Measurements from ENCODE around the gene SERGEF. TPM values are rescaled to one million over a fixed set of nuclear protein-coding genes. Genes with fewer than 3 reads are reported as not detected.

Gene SERGEF
- total RNA-seq, 1 experiment from 2014 or later: 27.5 TPM

- Histone ChIP-seq H3K9me3 (replicated peaks) (no peaks in the 10 kb centered on the region), H3K36me3 (no peaks in the 10 kb centered on the region), H3K4me1 (no peaks in the 10 kb centered on the region), H3K27me3 (no peaks in the 10 kb centered on the region), H3K27ac (no peak overlapping the region), H3K4me3 (no peak overlapping the region)
- no peak for DNase-seq
These were observed 264.8 kb downstream of the SERGEF start for GRCh38 chr11:17748044-17748443.

DNA sequence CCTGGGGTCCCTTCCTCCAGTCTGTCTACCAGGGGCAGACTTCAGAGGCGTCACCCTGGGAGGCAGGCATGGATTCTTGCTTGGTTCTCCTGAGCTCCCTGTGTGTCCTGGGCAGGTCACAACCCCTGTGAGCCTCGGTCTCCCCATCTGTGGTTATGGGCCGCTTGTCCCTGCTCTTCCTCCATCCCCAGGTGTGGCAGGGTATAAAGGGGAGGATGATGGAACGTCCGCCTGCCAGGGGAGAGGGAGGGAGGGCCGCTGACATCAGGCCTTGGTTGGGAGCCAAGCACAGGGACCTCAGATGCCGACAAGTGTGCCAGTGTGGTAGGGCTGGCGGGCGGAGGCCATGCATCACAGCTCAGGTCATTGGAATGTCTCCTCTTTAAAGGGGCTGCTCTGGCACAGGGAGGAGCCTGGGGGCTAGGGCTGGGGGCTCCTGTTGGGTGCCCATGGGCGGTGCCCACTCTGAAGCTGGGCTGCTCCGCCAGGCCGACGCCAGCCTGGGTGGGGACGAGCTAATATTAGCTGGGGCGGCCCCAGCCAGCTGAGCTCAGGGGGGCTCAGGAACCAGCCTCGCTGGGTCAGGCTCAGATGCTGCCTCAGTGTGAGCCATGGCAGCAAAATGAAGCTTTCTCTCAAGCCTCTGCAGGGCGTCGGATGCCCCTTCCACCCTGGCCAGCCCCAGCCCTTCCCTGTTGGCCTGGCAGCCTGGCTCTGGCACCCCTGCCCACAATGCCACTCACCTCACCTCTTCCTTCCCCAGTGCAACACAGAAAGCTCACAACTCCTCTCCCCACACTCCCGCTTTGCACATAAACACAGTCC lies 265.5 kb downstream of the SERGEF start:
- H3K4me1 ChIP-seq: no peaks in the 10 kb centered on the region
- H3K27me3 ChIP-seq: no peaks in the 10 kb centered on the region
- H3K27ac ChIP-seq: no peak overlapping the region
- no peak overlapping the region for H3K4me3 ChIP-seq
- no peaks in the 10 kb centered on the region for H3K9me3 ChIP-seq (replicated peaks)
- H3K36me3 ChIP-seq: no peaks in the 10 kb centered on the region
- no peak for DNase-seq

- no peaks in the 10 kb centered on the region for H3K9me3 ChIP-seq (replicated peaks)
These were observed 266.8 kb downstream of the SERGEF start for GRCh38 chr11:17746096-17746495.

DNA sequence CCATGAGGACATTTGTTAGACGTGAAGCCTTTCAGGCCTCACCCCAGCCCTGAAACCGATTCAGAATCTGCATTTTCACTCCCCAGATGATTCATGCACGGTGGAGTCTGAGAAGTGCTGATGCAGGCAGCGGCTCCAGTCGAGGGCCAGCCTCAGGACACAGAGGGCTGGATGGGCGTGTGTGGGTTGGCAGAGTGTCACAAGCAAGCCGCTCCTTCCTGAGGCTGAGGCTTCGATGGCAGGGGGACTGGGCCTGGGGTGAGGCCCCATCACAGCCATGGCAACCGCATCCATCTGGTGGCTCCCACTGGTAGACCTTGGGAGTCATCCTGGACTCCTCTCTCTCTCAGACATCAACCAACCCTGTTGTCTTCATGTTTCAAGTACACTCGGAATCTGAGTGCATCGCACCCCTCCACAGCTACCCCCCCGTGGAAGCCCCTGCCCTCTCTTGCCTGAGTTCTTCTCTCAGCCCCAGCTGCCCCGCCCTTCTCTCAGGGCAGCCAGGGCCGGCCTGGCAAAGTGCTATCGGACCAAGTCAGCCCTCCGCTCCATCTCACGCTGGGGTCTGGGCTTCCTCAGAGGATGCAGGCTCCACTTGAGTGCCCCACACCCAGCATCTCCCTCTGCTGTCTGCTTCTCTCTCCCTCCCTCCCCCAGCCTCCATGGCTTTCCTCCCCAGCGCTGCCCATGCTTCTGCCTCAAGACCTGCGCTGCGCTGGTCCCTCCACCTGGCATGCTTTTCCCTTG lies 267.6 kb downstream of the SERGEF start:
- Histone ChIP-seq H3K9me3 (replicated peaks) (no peaks in the 10 kb centered on the region), H3K4me1 (no peaks in the 10 kb centered on the region), H3K36me3 (no peaks in the 10 kb centered on the region), H3K27ac (no peak overlapping the region), H3K27me3 (no peaks in the 10 kb centered on the region), H3K4me3 (no peak overlapping the region)
- no peak for DNase-seq

More at GRCh38 chr11:17746096-17746495, 266.8 kb downstream of the SERGEF start:
- Histone ChIP-seq H3K27me3 (no peaks in the 10 kb centered on the region), H3K4me1 (no peaks in the 10 kb centered on the region), H3K36me3 (no peaks in the 10 kb centered on the region), H3K27ac (no peak overlapping the region), H3K4me3 (no peak overlapping the region)
- no peak for DNase-seq

GRCh38 chr11:17744151-17744940 lies 268.5 kb downstream of the SERGEF start:
- no peaks in the 10 kb centered on the region for H3K36me3 ChIP-seq

GRCh38 chr11:17743808-17744119 lies 269.1 kb downstream of the SERGEF start:
- H3K9me3 ChIP-seq (replicated peaks): no peaks in the 10 kb centered on the region
- no peaks in the 10 kb centered on the region for H3K4me1 ChIP-seq
- H3K4me3 ChIP-seq: no peak overlapping the region
- H3K27ac ChIP-seq: no peak overlapping the region
- no peaks in the 10 kb centered on the region for H3K36me3 ChIP-seq
- no peaks in the 10 kb centered on the region for H3K27me3 ChIP-seq
- DNase-seq: no peak

More at GRCh38 chr11:17744151-17744940, 268.5 kb downstream of the SERGEF start:
- Histone ChIP-seq H3K27ac (no peak overlapping the region), H3K9me3 (replicated peaks) (no peaks in the 10 kb centered on the region), H3K27me3 (no peaks in the 10 kb centered on the region), H3K4me3 (no peak overlapping the region), H3K4me1 (no peaks in the 10 kb centered on the region)
- no peak for DNase-seq

DNA sequence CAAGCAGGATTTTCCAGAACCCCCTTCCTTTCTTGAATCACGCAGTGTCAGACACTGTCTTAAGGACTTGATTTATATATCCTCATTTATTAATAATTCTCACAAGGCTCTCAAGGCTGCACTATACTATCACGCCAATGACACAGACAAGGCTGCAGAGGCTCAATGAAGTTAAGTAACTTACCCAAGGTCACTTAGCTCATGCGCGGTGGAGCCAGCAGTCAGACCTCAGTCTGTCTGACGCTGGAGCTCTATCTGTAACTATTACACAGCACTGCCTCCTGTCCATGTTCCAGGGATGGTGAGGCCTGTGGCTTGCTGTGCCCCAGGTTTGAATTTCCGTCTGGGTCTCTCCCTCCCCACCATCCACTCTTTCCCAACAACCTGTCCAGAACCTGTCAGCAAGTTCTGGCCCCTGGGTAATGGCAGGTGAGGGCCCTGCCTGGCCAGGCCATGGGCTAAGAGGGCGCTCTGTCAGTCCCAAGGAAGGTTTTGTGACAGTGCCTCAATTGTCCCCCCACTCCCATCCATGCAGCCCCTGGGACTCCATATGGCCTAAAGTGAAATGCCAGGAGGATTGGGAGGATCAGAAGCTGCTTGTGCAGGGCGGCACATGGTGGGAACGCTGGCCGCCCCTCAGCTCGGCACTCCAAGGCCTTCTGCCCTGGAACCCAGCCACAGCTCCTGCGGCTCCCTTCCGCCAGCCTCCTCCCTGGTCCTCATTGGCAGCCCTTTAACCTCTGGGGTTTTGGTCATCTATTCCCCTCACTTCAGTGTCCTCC lies 269.6 kb downstream of the SERGEF start:
- no peak for DNase-seq
- H3K27ac ChIP-seq: no peak overlapping the region
- no peak overlapping the region for H3K4me3 ChIP-seq
- H3K27me3 ChIP-seq: no peaks in the 10 kb centered on the region
- no peaks in the 10 kb centered on the region for H3K9me3 ChIP-seq (replicated peaks)
- no peaks in the 10 kb centered on the region for H3K4me1 ChIP-seq
- no peaks in the 10 kb centered on the region for H3K36me3 ChIP-seq

GRCh38 chr11:17742019-17742418 lies 270.8 kb downstream of the SERGEF start:
- Histone ChIP-seq H3K9me3 (replicated peaks) (no peaks in the 10 kb centered on the region), H3K27ac (no peak overlapping the region), H3K27me3 (no peaks in the 10 kb centered on the region)

DNA sequence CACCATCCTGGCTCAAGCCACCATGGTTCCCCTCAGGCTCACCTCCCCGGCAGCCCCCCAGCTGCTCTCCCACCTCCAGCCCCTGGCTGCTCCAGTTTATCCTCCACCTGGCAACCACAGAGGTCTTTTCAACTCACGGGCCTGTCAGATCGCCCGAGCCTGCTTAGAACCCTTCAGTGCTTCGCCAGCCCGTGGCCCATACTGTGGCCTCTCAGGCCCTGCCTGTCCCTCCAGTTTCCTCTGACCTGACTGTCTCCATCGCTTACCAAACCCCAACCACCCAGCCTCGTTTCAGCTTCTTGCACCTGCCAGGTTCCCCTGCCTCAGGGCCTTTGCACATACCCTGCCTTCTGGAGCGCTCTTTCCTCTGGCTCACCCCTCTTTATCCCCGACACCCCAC lies 271.4 kb downstream of the SERGEF start:
- Histone ChIP-seq H3K4me1 (no peaks in the 10 kb centered on the region; the same call in 1 of the 2 replicates), H3K36me3 (no peaks in the 10 kb centered on the region), H3K27ac (no peak overlapping the region), H3K4me3 (no peak overlapping the region), H3K9me3 (replicated peaks) (no peaks in the 10 kb centered on the region), H3K27me3 (no peaks in the 10 kb centered on the region)
- no peak for DNase-seq

More at GRCh38 chr11:17742019-17742418, 270.8 kb downstream of the SERGEF start:
- H3K36me3 ChIP-seq: no peaks in the 10 kb centered on the region
- no peaks in the 10 kb centered on the region; the same call in 1 of the 2 replicates for H3K4me1 ChIP-seq
- no peak overlapping the region for H3K4me3 ChIP-seq
- no peak for DNase-seq

DNA sequence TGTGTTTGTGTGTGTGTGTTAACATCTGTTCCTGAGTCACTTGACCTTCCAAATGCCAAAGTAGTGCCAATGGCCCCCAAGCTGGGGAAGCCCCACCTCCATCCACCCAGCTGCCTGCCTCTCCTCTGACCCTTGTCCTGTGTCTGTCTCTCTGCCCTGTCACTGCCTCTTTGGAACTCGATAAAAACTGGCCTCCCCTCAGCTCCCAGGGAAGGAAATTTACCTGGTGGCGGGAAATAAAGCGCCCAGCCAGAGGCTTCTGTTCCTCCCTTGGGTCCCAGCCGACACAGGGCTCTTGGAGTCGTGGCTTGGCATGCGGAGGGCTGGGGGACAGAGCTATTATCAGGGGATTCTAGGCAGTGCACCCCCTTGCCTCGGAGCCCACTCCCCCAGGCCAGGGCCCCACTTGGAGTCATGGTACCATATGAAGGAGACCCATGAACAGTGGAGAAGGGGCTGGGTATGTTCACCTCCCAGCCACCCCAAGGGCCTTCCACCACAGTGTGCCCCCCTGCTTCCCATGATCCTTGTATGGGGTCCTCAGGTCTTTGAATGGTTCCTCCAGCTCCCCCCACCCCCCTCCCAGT lies 272.1 kb downstream of the SERGEF start:
- Histone ChIP-seq H3K36me3 (no peaks in the 10 kb centered on the region), H3K9me3 (replicated peaks) (no peaks in the 10 kb centered on the region), H3K27me3 (no peaks in the 10 kb centered on the region), H3K4me1 (no peaks in the 10 kb centered on the region; the same call in 1 of the 2 replicates), H3K27ac (no peak overlapping the region), H3K4me3 (no peak overlapping the region)
- no peak for DNase-seq

GRCh38 chr11:17739945-17740338 lies 272.9 kb downstream of the SERGEF start:
- no peaks in the 10 kb centered on the region for H3K9me3 ChIP-seq (replicated peaks)

GRCh38 chr11:17738151-17738973 lies 274.5 kb downstream of the SERGEF start:
- Histone ChIP-seq H3K4me1 (peaks cover 4% of the 10 kb centered on the region; the same call in 1 of the 2 replicates), H3K4me3 (no peak overlapping the region), H3K36me3 (no peaks in the 10 kb centered on the region), H3K27ac (no peak overlapping the region), H3K9me3 (replicated peaks) (no peaks in the 10 kb centered on the region), H3K27me3 (no peaks in the 10 kb centered on the region)
- DNase-seq: no peak

More at GRCh38 chr11:17739945-17740338, 272.9 kb downstream of the SERGEF start:
- no peaks in the 10 kb centered on the region; the same call in 1 of the 2 replicates for H3K4me1 ChIP-seq
- no peaks in the 10 kb centered on the region for H3K27me3 ChIP-seq
- DNase-seq: no peak
- H3K36me3 ChIP-seq: no peaks in the 10 kb centered on the region
- H3K4me3 ChIP-seq: no peak overlapping the region
- no peak overlapping the region for H3K27ac ChIP-seq

Measured in SJCRH30 (cell line).